ENCODE measurements around the gene CHIT1. TPM values are rescaled to one million over a fixed set of nuclear protein-coding genes. Genes with fewer than 3 reads are reported as not detected.
"Not testable (repeated sequence)": the region's sequence is repeated elsewhere in the genome, so short reads cannot be mapped to it uniquely, and the experiment has no call there.

Gene CHIT1
- total RNA-seq, 1 donor from 2014 or later: 0.51 TPM

GRCh38 chr1:203268901-203269653, 39.6 kb upstream of the CHIT1 start:
- DNase-seq (ENCODE audit: missing footprints): no peak
- intact Hi-C loops (cut with DNase I): loop anchor here (1.0 kb wide), 1 partner anchor 230 kb away; no protein-coding TSS in a partner anchor
- ATAC-seq: no peak

- ATAC-seq: no peak
- intact Hi-C loops (cut with DNase I): loop anchor here (1.0 to 2.0 kb wide), 3 partner anchors 72 to 229 kb away; no protein-coding TSS in a partner anchor
- no peak for DNase-seq (ENCODE audit: missing footprints)
Observed at GRCh38 chr1:203267912-203268311, 38.4 kb upstream of the CHIT1 start.

GRCh38 chr1:203267347-203267846, 37.9 kb upstream of the CHIT1 start:
- intact Hi-C loops (cut with DNase I): loop anchor here (1.0 to 2.0 kb wide), 2 partner anchors 73 to 173 kb away; no protein-coding TSS in a partner anchor
- peak; percentile 75 for ATAC-seq

GRCh38 chr1:203266140-203266539, 36.7 kb upstream of the CHIT1 start:
- intact Hi-C loops (cut with DNase I): loop anchor here (2.0 kb wide), 1 partner anchor 175 kb away; no protein-coding TSS in a partner anchor
- DNase-seq (ENCODE audit: missing footprints); ATAC-seq: not testable (repeated sequence)

More at GRCh38 chr1:203267347-203267846, 37.9 kb upstream of the CHIT1 start:
- DNase-seq (ENCODE audit: missing footprints): peak; percentile 86

- intact Hi-C loops (cut with DNase I): no loop called here
- no peak for ATAC-seq
- DNase-seq (ENCODE audit: missing footprints): no peak
Observed at GRCh38 chr1:203265541-203265940, 36.1 kb upstream of the CHIT1 start.

GRCh38 chr1:203264052-203264501, 34.6 kb upstream of the CHIT1 start:
- DNase-seq (ENCODE audit: missing footprints) (no peak), ATAC-seq (no peak)
- intact Hi-C loops (cut with DNase I): no loop called here

- intact Hi-C loops (cut with DNase I): no loop called here
- no peak for DNase-seq (ENCODE audit: missing footprints)
- ATAC-seq: peak; percentile 21
Observed at GRCh38 chr1:203263496-203263895, 34.0 kb upstream of the CHIT1 start.

GRCh38 chr1:203256636-203257035, 27.2 kb upstream of the CHIT1 start:
- intact Hi-C loops (cut with DNase I); ATAC-seq: not testable (repeated sequence)

GRCh38 chr1:203254782-203255181, 25.3 kb upstream of the CHIT1 start:
- DNase-seq (ENCODE audit: missing footprints); ATAC-seq; intact Hi-C loops (cut with DNase I): not testable (repeated sequence)

More at GRCh38 chr1:203256636-203257035, 27.2 kb upstream of the CHIT1 start:
- DNase-seq (ENCODE audit: missing footprints): not testable (repeated sequence)

- intact Hi-C loops (cut with DNase I): no loop called here
- ATAC-seq (no peak), DNase-seq (ENCODE audit: missing footprints) (no peak)
Observed at GRCh38 chr1:203252678-203253077, 23.2 kb upstream of the CHIT1 start.

GRCh38 chr1:203251466-203251865, 22.0 kb upstream of the CHIT1 start:
- intact Hi-C loops (cut with DNase I): no loop called here
- DNase-seq (ENCODE audit: missing footprints): no peak
- ATAC-seq: no peak

- intact Hi-C loops (cut with DNase I): no loop called here
- DNase-seq (ENCODE audit: missing footprints) (no peak), ATAC-seq (no peak)
Observed at GRCh38 chr1:203250911-203251310, 21.4 kb upstream of the CHIT1 start.

- DNase-seq (ENCODE audit: missing footprints) (no peak), ATAC-seq (no peak)
- intact Hi-C loops (cut with DNase I): no loop called here
Observed at GRCh38 chr1:203244776-203245175, 15.3 kb upstream of the CHIT1 start.

GRCh38 chr1:203241708-203242107, 12.2 kb upstream of the CHIT1 start:
- ATAC-seq; DNase-seq (ENCODE audit: missing footprints); intact Hi-C loops (cut with DNase I): not testable (repeated sequence)

- intact Hi-C loops (cut with DNase I): no loop called here
- ATAC-seq (no peak), DNase-seq (ENCODE audit: missing footprints) (no peak)
Observed at GRCh38 chr1:203239526-203240305, 10.2 kb upstream of the CHIT1 start.

GRCh38 chr1:203239081-203239480, 9.6 kb upstream of the CHIT1 start:
- ATAC-seq (no peak), DNase-seq (ENCODE audit: missing footprints) (no peak)
- intact Hi-C loops (cut with DNase I): no loop called here

- intact Hi-C loops (cut with DNase I): no loop called here
- ATAC-seq: no peak
- no peak for DNase-seq (ENCODE audit: missing footprints)
Observed at GRCh38 chr1:203238535-203238934, 9.1 kb upstream of the CHIT1 start.

- DNase-seq (ENCODE audit: missing footprints); ATAC-seq; intact Hi-C loops (cut with DNase I): not testable (repeated sequence)
Observed at GRCh38 chr1:203234901-203235300, 5.4 kb upstream of the CHIT1 start.

- intact Hi-C loops (cut with DNase I): no loop called here
- ATAC-seq: no peak
- DNase-seq (ENCODE audit: missing footprints): no peak
Observed at GRCh38 chr1:203228670-203229069, 803 bp downstream of the CHIT1 start.

Measured in Right ventricle myocardium inferior (tissue), 1 donor.